Mesothelial cell of epicardium (in vitro differentiated cells): ENCODE data around the gene C15orf62. TPM values are rescaled to one million over a fixed set of nuclear protein-coding genes. Genes with fewer than 3 reads are reported as not detected.

Experiments used
- DNase-seq, 2 experiments: peaks; one replicate each; pipeline ENCODE4 v3.0.0; 2021; ENCODE audit warnings: low spot score in 2 of 2; ENCODE audit not compliant: unreplicated experiment in 2 of 2
- H3K27ac Mint-ChIP-seq: 2 replicates; pipeline ENCODE4 v1.8.0; 2021; ENCODE audit warnings: mixed read lengths
- H3K27me3 Mint-ChIP-seq: 2 replicates; pipeline ENCODE4 v1.8.0; 2021; ENCODE audit warnings: low read depth, mixed read lengths
- H3K36me3 Mint-ChIP-seq: 2 replicates; pipeline ENCODE4 v1.8.0; 2021; ENCODE audit warnings: mixed read lengths
- H3K4me1 Mint-ChIP-seq: 2 replicates; pipeline ENCODE4 v1.8.0; 2021; ENCODE audit warnings: mixed read lengths
- H3K4me3 Mint-ChIP-seq: 2 replicates; pipeline ENCODE4 v1.8.0; 2021; ENCODE audit warnings: mild to moderate bottlenecking, moderate library complexity, mixed read lengths
- H3K9me3 Mint-ChIP-seq: 2 replicates; pipeline ENCODE4 v1.8.0; 2021; ENCODE audit warnings: mixed read lengths
- CTCF ChIP-seq: fragments of 200-600 bp; sonication (generic); IDR thresholded peaks from one replicate; pipeline ENCODE4 v1.5.0; 2021; ENCODE audit warnings: antibody characterized with exemption; ENCODE audit not compliant: unreplicated experiment
- total RNA-seq: library from RNA; stranded (reverse); gene quantifications from 3 replicates; pipeline ENCODE4 v1.2.1, GENCODE V29; 2021

C15orf62 gene
- total RNA-seq, 1 donor from 2014 or later: 0.47 TPM

GRCh38 chr15:40787344-40787841, 17.6 kb downstream of the C15orf62 start:
- no peak overlapping the region for H3K4me3 Mint-ChIP-seq
- peaks cover 41% of the 10 kb centered on the region for H3K4me1 Mint-ChIP-seq
- DNase-seq: peak in 1 of 2 experiments; percentile 68
- peak overlapping the region; percentile 92 for H3K27ac Mint-ChIP-seq
- H3K36me3 Mint-ChIP-seq: peaks cover 5% of the 10 kb centered on the region
- TF ChIP-seq CTCF: no peak
- no peaks in the 10 kb centered on the region for H3K27me3 Mint-ChIP-seq
- H3K9me3 Mint-ChIP-seq: no peaks in the 10 kb centered on the region

- Mint-ChIP-seq H3K27ac (peak overlapping the region; percentile 92), H3K4me1 (peaks cover 41% of the 10 kb centered on the region), H3K4me3 (no peak overlapping the region), H3K36me3 (peaks cover 5% of the 10 kb centered on the region), H3K9me3 (no peaks in the 10 kb centered on the region), H3K27me3 (no peaks in the 10 kb centered on the region)
- TF ChIP-seq CTCF: no peak
- no peak for DNase-seq
Observed at GRCh38 chr15:40787991-40788390, 18.2 kb downstream of the C15orf62 start.

GRCh38 chr15:40789119-40789518, 19.3 kb downstream of the C15orf62 start:
- H3K4me3 Mint-ChIP-seq: no peak overlapping the region
- no peak for DNase-seq
- no peaks in the 10 kb centered on the region for H3K9me3 Mint-ChIP-seq
- TF ChIP-seq CTCF: no peak
- H3K36me3 Mint-ChIP-seq: peaks cover 12% of the 10 kb centered on the region
- no peaks in the 10 kb centered on the region for H3K27me3 Mint-ChIP-seq
- H3K4me1 Mint-ChIP-seq: peaks cover 41% of the 10 kb centered on the region
- H3K27ac Mint-ChIP-seq: peak overlapping the region; percentile 77

- peaks cover 41% of the 10 kb centered on the region for H3K4me1 Mint-ChIP-seq
- peaks cover 12% of the 10 kb centered on the region for H3K36me3 Mint-ChIP-seq
- DNase-seq: no peak
- no peak for TF ChIP-seq CTCF
- no peaks in the 10 kb centered on the region for H3K9me3 Mint-ChIP-seq
- no peak overlapping the region for H3K4me3 Mint-ChIP-seq
- no peak overlapping the region for H3K27ac Mint-ChIP-seq
- H3K27me3 Mint-ChIP-seq: no peaks in the 10 kb centered on the region
Observed at GRCh38 chr15:40789999-40790398, 20.2 kb downstream of the C15orf62 start.

- Mint-ChIP-seq H3K36me3 (peaks cover 12% of the 10 kb centered on the region), H3K4me1 (peaks cover 34% of the 10 kb centered on the region), H3K27me3 (no peaks in the 10 kb centered on the region), H3K4me3 (no peak overlapping the region), H3K9me3 (no peaks in the 10 kb centered on the region), H3K27ac (no peak overlapping the region)
- TF ChIP-seq CTCF: no peak
- no peak for DNase-seq
Observed at GRCh38 chr15:40790718-40791117, 20.9 kb downstream of the C15orf62 start.

- peaks cover 23% of the 10 kb centered on the region for H3K4me1 Mint-ChIP-seq
- H3K36me3 Mint-ChIP-seq: peaks cover 12% of the 10 kb centered on the region
- H3K27me3 Mint-ChIP-seq: no peaks in the 10 kb centered on the region
- no peaks in the 10 kb centered on the region for H3K9me3 Mint-ChIP-seq
- TF ChIP-seq CTCF: no peak
- DNase-seq: no peak
- H3K4me3 Mint-ChIP-seq: no peak overlapping the region
- H3K27ac Mint-ChIP-seq: no peak overlapping the region
Observed at GRCh38 chr15:40792394-40792793, 22.6 kb downstream of the C15orf62 start.
